C1 segment of cervical spinal cord (tissue), 14 donors: ENCODE data around the gene ITPRIP.
A peak's percentile ranks its signal among the peaks of the same experiment; 100 is the strongest.

Experiments used
- DNase-seq, 14 donors: peaks; one replicate each; lab custom pipeline; 2025; lab: John Stamatoyannopoulos, UW

The ITPRIP gene

DNA sequence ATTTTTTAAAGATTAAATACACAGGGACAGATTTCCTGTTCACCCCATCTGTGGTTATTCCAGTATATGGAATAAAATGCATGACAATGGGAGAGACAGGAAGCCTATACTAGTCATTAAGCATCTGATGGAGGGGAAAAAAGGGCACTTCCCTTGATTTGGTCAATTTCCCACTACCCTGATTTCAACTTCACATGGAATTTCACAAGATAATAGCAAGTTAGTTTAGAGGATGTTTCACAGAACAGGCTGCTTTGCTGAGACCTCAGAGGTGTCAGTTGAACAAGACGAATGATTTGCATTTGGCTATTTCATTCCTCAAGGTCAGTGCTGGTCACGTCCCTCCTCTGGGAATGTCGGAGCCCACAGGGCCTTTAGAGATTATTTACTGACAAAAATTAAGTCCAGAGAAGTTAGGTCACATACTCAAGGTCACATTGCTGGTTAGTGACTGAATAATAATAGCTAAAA, 4.7 kb upstream of the ITPRIP start:
- no peak for DNase-seq

GRCh38 chr10:104340641-104341040, 2.4 kb upstream of the ITPRIP start:
- DNase-seq: no peak

GRCh38 chr10:104340111-104340526, 1.9 kb upstream of the ITPRIP start:
- no peak for DNase-seq

DNA sequence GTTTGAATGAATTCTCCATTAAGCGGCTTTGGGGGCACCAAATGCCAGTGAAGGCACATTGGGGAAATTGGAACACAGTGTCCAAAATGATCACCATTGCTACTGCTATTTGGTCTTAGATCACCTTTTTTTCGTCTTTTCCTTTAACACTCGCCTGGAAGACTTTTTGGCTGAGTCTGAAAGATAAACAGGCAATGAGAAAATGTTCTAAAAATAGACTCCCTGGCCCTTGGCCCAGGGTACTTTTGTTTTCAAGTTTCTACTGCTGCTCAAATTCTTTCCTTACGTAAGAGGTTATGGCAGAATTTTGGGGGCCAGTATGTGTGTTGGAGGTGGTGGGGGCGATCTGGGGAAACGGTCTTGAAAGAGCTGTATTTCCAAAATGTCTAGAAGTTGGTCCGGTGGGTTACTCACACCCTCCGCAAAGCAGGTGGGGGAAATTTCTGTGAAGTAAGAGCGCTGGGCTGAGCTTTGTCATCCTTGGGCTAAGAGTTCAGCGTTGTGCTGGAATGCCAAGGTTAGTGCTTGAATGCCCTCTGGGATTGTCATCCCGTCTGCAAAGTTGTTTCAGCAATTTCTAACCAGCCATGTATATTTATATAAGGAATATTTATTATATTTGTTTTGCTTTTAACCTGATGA, 1.3 kb upstream of the ITPRIP start:
- peak in 3 of 14 donors; percentile 19 to 27 (median 20) for DNase-seq

DNA sequence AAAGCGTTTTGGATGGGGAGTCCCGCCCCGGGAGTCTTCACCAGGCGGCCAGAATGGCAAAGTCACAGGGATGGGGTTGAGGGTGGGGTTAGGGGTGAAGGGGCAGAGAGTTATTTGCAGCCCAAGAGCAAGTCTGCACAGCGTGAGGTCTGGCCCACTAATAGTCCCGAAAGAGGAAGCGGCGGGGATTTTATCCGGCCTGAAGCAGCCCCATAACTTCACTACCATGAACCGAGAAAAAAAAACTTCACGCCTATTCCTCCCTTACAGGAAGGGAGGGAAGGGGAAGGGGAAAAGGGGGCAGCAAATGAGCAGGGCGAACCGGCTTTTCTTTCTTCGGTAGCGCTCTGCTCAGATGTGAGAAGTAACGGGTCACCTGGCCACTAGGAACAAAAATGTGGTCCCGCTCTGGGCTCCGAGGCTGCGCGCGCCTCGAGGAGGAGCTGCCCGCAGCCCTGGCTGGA, 712 bp downstream of the ITPRIP start:
- DNase-seq: peak in 5 of 14 donors; percentile 35 to 64 (median 53)

- DNase-seq: no peak
Measured at GRCh38 chr10:104336821-104337467, 1.3 kb downstream of the ITPRIP start.

GRCh38 chr10:104334965-104335650, 3.2 kb downstream of the ITPRIP start:
- DNase-seq: no peak

- DNase-seq: no peak
Measured at GRCh38 chr10:104334561-104334960, 3.7 kb downstream of the ITPRIP start.

- no peak for DNase-seq
Measured at GRCh38 chr10:104333728-104334373, 4.4 kb downstream of the ITPRIP start.

- DNase-seq: no peak
Measured at GRCh38 chr10:104333032-104333727, 5.1 kb downstream of the ITPRIP start.

GRCh38 chr10:104332243-104333031, 5.8 kb downstream of the ITPRIP start:
- no peak for DNase-seq

GRCh38 chr10:104331208-104331838, 6.9 kb downstream of the ITPRIP start:
- peak in 1 of 14 donors; percentile 29 for DNase-seq

GRCh38 chr10:104330168-104331110, 7.8 kb downstream of the ITPRIP start:
- peak in 2 of 14 donors; percentile 23 to 26 for DNase-seq

- no peak for DNase-seq
Measured at GRCh38 chr10:104329735-104330134, 8.5 kb downstream of the ITPRIP start.

DNA sequence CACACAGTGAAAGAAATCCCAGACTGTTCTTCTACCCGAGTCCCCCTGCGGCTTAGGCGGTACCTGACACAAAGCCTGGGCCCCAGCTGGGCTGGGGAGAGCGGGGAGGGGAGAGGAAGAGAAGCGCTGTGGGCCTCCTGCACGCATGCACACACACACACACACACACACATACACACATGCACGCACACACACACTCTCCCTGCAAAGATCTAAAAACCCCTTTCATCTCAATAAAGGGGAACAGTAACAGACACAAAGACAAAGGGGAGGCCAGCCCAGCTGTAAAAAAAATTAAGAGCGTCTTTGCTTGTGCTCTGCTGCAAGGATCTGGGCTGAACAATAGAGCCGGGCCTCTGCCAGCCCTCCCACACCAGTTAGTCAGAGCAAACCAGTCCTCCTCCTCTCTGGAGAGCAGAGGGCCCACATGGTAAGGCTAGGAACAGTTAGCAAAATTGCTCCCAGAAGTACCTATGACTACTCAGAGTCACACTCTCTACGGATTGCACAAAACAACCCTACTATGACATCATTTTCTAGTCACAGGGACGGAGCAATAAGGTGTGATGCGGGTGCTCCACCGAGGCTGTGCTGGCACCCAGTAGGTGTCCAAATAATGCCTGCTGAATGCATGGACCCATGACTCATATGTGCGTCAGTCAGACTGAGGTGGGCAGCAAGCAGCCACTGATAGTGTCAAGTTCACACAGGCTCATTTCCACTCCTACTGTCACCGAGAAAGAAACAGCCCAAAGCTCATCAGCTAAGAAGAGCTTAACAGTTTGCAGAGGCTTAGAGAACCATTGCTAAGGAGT, 9.2 kb downstream of the ITPRIP start:
- DNase-seq: peak in 8 of 14 donors; percentile 5 to 67 (median 53)

DNA sequence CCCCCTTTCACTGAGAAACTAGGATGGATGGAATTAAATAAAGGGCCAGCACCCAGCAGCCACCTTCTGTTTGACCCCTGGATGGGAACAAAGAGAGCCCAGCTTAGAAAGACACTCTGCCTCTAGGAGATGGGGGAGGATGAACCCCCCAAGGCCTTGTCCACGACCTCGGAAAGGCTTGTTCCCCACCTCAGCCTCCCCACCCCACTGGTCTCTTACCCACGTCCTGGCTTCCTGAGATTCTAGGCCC, 9.7 kb downstream of the ITPRIP start:
- peak in 3 of 14 donors; percentile 49 to 67 (median 64) for DNase-seq

DNA sequence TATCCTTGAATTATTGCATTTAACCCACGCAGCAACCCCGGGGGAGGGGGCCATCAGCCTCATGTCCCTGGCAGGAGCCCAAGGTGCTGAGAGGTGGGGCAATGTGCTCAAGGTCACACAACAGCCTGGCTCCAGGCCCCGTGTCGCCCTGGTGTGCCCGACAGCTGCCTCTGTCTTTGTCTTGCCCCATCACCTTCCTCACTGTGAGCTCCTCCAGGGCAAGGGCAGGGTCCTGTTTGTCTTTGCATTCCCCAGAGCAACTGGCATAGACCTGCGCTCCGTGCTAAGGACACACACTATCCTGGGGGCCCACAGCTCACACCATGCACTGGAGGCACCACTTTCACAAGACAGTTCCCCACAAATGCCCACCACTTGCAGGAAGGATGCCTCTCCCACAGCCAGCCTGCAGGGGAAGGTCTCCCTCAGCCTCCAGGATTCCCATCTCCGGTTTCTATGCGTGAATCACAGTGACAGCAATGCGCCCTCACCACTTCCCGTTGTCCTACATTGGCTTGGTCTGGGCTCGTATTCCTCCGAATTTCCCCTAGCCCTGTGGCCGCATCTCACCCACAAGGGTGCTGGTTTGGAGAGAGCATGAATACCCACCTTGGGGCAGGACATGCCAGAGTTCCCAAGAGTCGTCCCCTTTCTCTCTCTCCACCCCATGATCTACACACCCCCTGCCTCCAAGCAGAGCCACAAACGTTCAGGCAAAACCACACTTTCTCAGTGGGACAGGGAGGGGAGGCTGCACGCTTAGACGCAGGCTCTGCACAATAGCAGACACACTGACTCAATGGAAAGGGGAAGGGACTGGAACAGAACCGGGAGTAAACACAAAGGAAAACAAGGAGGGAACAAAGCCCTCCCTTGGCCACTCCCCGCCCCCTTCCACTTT, 10.3 kb downstream of the ITPRIP start:
- DNase-seq: peak in 6 of 14 donors; percentile 11 to 64 (median 46)
